ENCODE results near the gene RAD51B. TPM values are rescaled to one million over a fixed set of nuclear protein-coding genes. Genes with fewer than 3 reads are reported as not detected.

RAD51B gene
- total RNA-seq, 1 experiment from 2014 or later: 29.9 TPM

DNA sequence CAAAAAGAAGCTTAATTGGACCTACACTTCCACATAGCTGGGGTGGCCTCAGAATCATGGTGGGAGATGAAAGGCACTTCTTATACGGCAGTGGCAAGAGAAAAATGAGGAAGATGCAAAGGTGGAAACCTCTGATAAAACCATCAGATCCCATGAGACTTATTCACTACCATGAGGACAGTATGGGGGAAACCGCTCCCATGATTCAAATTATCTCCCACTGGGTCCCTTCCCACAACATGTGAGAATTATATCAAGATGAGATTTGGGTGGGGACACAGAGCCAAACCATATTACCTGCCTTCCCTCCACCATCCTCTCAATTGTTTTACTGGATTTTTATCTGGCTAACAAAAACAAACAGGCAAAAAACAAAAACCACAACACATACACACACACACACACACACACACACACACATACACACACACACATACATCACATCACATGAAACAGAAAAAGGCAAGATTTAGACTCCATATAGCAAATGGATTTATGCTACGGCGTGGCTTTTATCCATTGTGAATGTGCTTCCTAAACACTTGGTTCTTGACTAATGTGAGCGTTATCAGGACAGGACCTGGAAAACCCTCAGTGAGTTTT lies 906.6 kb downstream of the RAD51B start:
- CTCF ChIA-PET: no interaction called here
- H3K9me2 ChIP-seq (ENCODE audit: insufficient read depth): peaks cover 4% of the 10 kb centered on the region; the same call in 1 of the 2 replicates
- H3K36me3 ChIP-seq (ENCODE audit: low read depth): no peaks in the 10 kb centered on the region
- intact Hi-C loops (cut with micrococcal nuclease; ENCODE audit: unreplicated experiment): no loop called here
- H3K27ac ChIP-seq: no peak overlapping the region
- H3F3A ChIP-seq (ENCODE audit: insufficient read depth, low read depth): no peaks in the 10 kb centered on the region
- BruUV-seq (replicated peaks): no TSS peak
- H3K4me2 ChIP-seq: no peak overlapping the region
- POLR2A ChIA-PET (ENCODE audit: unreplicated experiment): no interaction called here
- H3K79me2 ChIP-seq (ENCODE audit: low read depth): no peaks in the 10 kb centered on the region
- no peaks in the 10 kb centered on the region for H3K9me3 ChIP-seq (ENCODE audit: insufficient read depth, low read depth)
- H2AFZ ChIP-seq: no peak overlapping the region
- no peak for DNase-seq
- H3K27me3 ChIP-seq (ENCODE audit: insufficient read depth, low read depth): no peaks in the 10 kb centered on the region
- H3K4me1 ChIP-seq (replicated peaks; ENCODE audit: insufficient read depth): no peaks in the 10 kb centered on the region
- H3K4me3 ChIP-seq: no peak overlapping the region
- TF ChIP-seq, protein P1, sequence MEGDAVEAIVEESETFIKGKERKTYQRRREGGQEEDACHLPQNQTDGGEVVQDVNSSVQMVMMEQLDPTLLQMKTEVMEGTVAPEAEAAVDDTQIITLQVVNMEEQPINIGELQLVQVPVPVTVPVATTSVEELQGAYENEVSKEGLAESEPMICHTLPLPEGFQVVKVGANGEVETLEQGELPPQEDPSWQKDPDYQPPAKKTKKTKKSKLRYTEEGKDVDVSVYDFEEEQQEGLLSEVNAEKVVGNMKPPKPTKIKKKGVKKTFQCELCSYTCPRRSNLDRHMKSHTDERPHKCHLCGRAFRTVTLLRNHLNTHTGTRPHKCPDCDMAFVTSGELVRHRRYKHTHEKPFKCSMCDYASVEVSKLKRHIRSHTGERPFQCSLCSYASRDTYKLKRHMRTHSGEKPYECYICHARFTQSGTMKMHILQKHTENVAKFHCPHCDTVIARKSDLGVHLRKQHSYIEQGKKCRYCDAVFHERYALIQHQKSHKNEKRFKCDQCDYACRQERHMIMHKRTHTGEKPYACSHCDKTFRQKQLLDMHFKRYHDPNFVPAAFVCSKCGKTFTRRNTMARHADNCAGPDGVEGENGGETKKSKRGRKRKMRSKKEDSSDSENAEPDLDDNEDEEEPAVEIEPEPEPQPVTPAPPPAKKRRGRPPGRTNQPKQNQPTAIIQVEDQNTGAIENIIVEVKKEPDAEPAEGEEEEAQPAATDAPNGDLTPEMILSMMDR (conservative IDR thresholded peaks at IDR 0.05): no peak
- TF ChIP-seq EZH2 (IDR thresholded peaks at IDR 0.05; ENCODE audit: low read depth): no peak
- no peaks in the 10 kb centered on the region for H4K20me1 ChIP-seq (ENCODE audit: insufficient read depth)

DNA sequence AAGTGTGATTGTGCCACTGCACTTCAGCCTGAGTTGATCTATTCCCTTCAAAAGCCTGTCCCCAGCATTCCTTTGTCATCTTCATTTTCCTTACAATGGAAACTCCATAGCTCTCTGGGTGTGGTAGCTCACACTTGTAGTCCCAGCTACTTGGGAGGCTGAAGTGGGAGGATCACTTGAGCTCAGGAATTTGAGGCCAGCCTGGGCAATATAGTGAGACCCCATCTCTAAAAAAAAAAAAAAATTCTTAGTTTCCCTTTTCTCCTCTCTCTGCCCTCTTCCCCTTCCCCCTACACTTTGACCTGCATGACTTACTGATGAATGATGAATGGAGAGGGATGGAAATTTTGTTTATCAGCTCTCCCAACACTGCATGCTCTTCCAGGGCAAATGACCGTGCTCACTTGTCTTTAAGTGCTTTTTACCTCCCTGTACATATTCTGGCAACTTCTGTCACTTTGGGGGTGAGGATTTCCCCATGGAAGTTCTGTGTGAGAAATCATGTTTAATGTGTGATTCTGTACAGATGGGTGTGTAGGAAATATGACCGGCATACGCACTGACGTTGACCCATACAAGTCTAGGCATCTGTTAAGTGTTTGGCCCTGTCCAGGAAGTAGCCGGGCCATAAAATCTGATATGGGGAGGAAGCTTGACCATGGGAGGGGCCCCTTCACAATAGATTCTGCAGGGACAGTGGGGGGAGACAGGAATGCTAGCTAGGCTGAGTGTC lies 907.9 kb downstream of the RAD51B start:
- peaks cover 4% of the 10 kb centered on the region; the same call in 1 of the 2 replicates for H3K9me2 ChIP-seq (ENCODE audit: insufficient read depth)
- CTCF ChIA-PET: interaction anchor here (0.7 kb wide), 1 partner anchor 18 kb away, joined by 4 read pairs; no protein-coding TSS in a partner anchor
- H3K9me3 ChIP-seq (ENCODE audit: insufficient read depth, low read depth): no peaks in the 10 kb centered on the region
- no peaks in the 10 kb centered on the region for H3K79me2 ChIP-seq (ENCODE audit: low read depth)
- H3K27me3 ChIP-seq (ENCODE audit: insufficient read depth, low read depth): no peaks in the 10 kb centered on the region
- no TSS peak for BruUV-seq (replicated peaks)
- H3F3A ChIP-seq (ENCODE audit: insufficient read depth, low read depth): no peaks in the 10 kb centered on the region
- no peak overlapping the region for H3K27ac ChIP-seq
- no peak overlapping the region for H3K4me3 ChIP-seq
- H3K4me2 ChIP-seq: no peak overlapping the region
- no peaks in the 10 kb centered on the region for H3K36me3 ChIP-seq (ENCODE audit: low read depth)
- DNase-seq: no peak
- H2AFZ ChIP-seq: no peak overlapping the region
- POLR2A ChIA-PET (ENCODE audit: unreplicated experiment): interaction anchor here (0.6 kb wide), 1 partner anchor 12 kb away, joined by 5 read pairs; no protein-coding TSS in a partner anchor
- intact Hi-C loops (cut with micrococcal nuclease; ENCODE audit: unreplicated experiment): no loop called here
- H3K4me1 ChIP-seq (replicated peaks; ENCODE audit: insufficient read depth): no peaks in the 10 kb centered on the region
- H4K20me1 ChIP-seq (ENCODE audit: insufficient read depth): no peaks in the 10 kb centered on the region
- TF ChIP-seq, protein P1 (conservative IDR thresholded peaks at IDR 0.05): no peak
- TF ChIP-seq EZH2 (IDR thresholded peaks at IDR 0.05; ENCODE audit: low read depth): no peak

DNA sequence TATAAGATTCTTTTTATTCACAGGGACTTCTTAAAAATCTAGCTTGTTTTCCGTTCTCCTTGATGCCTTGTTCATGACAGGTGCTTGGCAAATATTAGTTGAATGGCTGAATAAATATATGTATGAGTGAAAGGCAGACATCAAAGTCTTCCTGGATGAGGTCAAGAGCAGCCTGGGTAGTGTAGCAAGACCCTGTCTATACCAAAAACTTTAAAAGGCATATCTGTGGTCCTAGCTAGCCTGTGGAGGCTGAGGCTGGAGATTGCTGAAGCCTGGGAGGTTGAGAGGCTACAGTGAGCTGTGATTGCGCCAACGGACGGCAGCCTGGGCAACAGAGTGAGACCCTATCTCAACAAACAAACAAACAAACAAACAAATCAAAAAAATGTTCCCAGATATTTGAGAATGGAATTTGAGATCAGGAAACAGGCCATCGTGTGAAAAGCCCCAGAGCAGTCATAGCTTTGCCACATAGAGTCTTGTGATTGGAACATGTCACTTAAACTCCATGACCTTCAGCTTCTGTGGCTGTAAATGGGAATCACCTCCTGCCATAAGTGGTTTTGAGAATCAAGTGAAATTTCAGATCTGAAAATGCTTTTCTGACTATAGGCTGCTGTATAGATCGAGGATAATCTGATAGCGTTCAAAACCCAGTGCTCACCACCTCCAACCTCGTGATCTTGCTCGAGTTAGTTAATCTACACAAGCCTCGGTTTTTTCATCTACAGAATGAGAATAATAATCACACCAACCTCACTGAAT lies 908.9 kb downstream of the RAD51B start:
- Histone ChIP-seq H2AFZ (no peak overlapping the region), H3K27me3 (ENCODE audit: insufficient read depth, low read depth) (no peaks in the 10 kb centered on the region), H3K4me1 (replicated peaks; ENCODE audit: insufficient read depth) (no peaks in the 10 kb centered on the region), H3K4me2 (no peak overlapping the region), H3K36me3 (ENCODE audit: low read depth) (no peaks in the 10 kb centered on the region), H3K4me3 (no peak overlapping the region), H3K9me3 (ENCODE audit: insufficient read depth, low read depth) (no peaks in the 10 kb centered on the region), H3K9me2 (ENCODE audit: insufficient read depth) (peaks cover 4% of the 10 kb centered on the region; the same call in 1 of the 2 replicates), H3K27ac (no peak overlapping the region), H3F3A (ENCODE audit: insufficient read depth, low read depth) (no peaks in the 10 kb centered on the region), H4K20me1 (ENCODE audit: insufficient read depth) (no peaks in the 10 kb centered on the region), H3K79me2 (ENCODE audit: low read depth) (no peaks in the 10 kb centered on the region)
- CTCF ChIA-PET: no interaction called here
- intact Hi-C loops (cut with micrococcal nuclease; ENCODE audit: unreplicated experiment): no loop called here
- DNase-seq: no peak
- POLR2A ChIA-PET (ENCODE audit: unreplicated experiment): no interaction called here
- TF ChIP-seq, protein P1 (conservative IDR thresholded peaks at IDR 0.05): no peak
- no peak for TF ChIP-seq EZH2 (IDR thresholded peaks at IDR 0.05; ENCODE audit: low read depth)
- no TSS peak for BruUV-seq (replicated peaks)
